Ishikawa (cell line): ENCODE results near the gene CLMN.

Experiments used
- CEBPB ChIP-seq: IDR thresholded peaks from 2 replicates; pipeline ENCODE4 v1.6.1; 2012
- CREB1 ChIP-seq: IDR thresholded peaks from 2 replicates; pipeline ENCODE4 v1.6.1; 2012; ENCODE audit warnings: low read depth
- EGR1 ChIP-seq: IDR thresholded peaks from 2 replicates; pipeline ENCODE4 v1.6.1; 2012
- EP300 ChIP-seq: IDR thresholded peaks from 2 replicates; pipeline ENCODE4 v1.6.1; 2012; ENCODE audit warnings: borderline replicate concordance
- FOXM1 ChIP-seq: IDR thresholded peaks from 2 replicates; pipeline ENCODE4 v1.6.1; 2012; ENCODE audit warnings: low read depth, borderline replicate concordance
- NFIC ChIP-seq: IDR thresholded peaks from 2 replicates; pipeline ENCODE4 v1.6.1; 2012
- RAD21 ChIP-seq: IDR thresholded peaks from 2 replicates; pipeline ENCODE4 v1.6.1; 2012; ENCODE audit warnings: low read depth
- TAF1 ChIP-seq: IDR thresholded peaks from 2 replicates; pipeline ENCODE4 v1.6.1; 2012; ENCODE audit warnings: low read depth, mild to moderate bottlenecking
- YY1 ChIP-seq: IDR thresholded peaks from 2 replicates; pipeline ENCODE4 v1.6.1; 2012; ENCODE audit warnings: low read depth
- TF ChIP-seq, protein P1 (sequence below): IDR thresholded peaks from 2 replicates; pipeline ENCODE4 v1.6.1; 2012; ENCODE audit warnings: low read depth, mild to moderate bottlenecking
- TF ChIP-seq, protein P2 (sequence below): IDR thresholded peaks from 2 replicates; pipeline ENCODE4 v1.6.1; 2012
- TF ChIP-seq, protein P3 (sequence below): IDR thresholded peaks from 2 replicates; pipeline ENCODE4 v1.6.1; 2012

DNA sequence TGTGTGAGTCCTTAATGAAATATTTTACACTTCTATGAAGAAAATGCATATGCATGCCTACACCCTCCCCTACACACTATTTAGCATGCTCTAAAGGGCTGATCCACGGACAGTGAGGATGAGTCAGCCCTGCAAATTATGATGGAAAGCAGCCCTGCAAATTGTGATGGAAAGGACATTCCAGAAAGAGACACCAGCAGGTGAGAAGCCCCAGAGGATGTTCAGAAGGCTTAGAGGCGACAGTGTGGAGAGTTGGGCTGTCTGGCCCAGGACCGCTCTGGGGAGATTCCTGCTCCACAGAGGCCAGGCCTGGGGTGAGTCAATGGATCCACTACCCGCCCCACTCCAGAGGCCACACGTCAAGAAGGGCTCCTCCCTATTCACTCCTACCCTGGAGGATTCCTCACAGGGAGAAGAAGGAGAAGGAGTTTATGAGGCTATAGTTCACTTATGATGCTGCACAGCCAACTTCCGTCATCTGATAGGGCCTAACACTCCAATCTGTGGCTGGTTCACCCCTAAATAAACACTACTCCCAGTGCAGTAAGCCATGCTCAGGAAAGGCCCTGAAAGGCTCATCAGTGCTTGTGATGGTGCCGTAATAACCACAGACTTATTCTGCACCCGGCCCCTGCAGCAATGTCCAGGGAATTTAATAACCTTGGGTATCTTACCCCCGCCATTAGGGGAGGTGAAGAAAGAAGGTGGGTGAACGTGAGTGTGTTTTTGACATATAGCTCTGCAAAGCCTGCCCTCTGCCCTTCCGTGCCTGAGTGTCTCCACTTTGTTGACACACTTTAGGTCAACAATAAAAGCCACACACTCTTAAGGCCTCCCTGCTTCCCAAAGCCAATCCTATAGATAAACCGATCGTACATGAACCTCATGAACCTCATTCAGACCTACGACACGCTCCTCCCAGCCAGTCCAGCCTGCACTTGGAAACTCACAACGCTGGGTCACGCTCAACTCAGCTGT is 46.4 kb downstream of the CLMN start:
- TF ChIP-seq EP300 (no peak), TAF1 (no peak), CREB1 (no peak), RAD21 (no peak), YY1 (no peak), CEBPB (no peak), FOXM1 (no peak), NFIC (no peak), EGR1 (no peak)
- TF ChIP-seq, protein P1, sequence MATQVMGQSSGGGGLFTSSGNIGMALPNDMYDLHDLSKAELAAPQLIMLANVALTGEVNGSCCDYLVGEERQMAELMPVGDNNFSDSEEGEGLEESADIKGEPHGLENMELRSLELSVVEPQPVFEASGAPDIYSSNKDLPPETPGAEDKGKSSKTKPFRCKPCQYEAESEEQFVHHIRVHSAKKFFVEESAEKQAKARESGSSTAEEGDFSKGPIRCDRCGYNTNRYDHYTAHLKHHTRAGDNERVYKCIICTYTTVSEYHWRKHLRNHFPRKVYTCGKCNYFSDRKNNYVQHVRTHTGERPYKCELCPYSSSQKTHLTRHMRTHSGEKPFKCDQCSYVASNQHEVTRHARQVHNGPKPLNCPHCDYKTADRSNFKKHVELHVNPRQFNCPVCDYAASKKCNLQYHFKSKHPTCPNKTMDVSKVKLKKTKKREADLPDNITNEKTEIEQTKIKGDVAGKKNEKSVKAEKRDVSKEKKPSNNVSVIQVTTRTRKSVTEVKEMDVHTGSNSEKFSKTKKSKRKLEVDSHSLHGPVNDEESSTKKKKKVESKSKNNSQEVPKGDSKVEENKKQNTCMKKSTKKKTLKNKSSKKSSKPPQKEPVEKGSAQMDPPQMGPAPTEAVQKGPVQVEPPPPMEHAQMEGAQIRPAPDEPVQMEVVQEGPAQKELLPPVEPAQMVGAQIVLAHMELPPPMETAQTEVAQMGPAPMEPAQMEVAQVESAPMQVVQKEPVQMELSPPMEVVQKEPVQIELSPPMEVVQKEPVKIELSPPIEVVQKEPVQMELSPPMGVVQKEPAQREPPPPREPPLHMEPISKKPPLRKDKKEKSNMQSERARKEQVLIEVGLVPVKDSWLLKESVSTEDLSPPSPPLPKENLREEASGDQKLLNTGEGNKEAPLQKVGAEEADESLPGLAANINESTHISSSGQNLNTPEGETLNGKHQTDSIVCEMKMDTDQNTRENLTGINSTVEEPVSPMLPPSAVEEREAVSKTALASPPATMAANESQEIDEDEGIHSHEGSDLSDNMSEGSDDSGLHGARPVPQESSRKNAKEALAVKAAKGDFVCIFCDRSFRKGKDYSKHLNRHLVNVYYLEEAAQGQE: no peak
- TF ChIP-seq, protein P2, sequence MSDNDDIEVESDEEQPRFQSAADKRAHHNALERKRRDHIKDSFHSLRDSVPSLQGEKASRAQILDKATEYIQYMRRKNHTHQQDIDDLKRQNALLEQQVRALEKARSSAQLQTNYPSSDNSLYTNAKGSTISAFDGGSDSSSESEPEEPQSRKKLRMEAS: no peak
- TF ChIP-seq, protein P3, sequence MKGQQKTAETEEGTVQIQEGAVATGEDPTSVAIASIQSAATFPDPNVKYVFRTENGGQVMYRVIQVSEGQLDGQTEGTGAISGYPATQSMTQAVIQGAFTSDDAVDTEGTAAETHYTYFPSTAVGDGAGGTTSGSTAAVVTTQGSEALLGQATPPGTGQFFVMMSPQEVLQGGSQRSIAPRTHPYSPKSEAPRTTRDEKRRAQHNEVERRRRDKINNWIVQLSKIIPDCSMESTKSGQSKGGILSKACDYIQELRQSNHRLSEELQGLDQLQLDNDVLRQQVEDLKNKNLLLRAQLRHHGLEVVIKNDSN: no peak
